SK-N-SH (cell line): Measurements from ENCODE around the gene ERC2.

Source experiments
- TF ChIP-seq, protein P1 (sequence below): fragments of 150-350 bp; IDR thresholded peaks from 2 replicates; pipeline ENCODE4 v1.6.1; 2016; ENCODE audit warnings: mild to moderate bottlenecking, low read depth, low read length
- TF ChIP-seq, protein P2 (sequence below): IDR thresholded peaks from 2 replicates; pipeline ENCODE4 v1.6.1; 2012; ENCODE audit warnings: mild to moderate bottlenecking, low read depth, low read length, moderate library complexity

DNA sequence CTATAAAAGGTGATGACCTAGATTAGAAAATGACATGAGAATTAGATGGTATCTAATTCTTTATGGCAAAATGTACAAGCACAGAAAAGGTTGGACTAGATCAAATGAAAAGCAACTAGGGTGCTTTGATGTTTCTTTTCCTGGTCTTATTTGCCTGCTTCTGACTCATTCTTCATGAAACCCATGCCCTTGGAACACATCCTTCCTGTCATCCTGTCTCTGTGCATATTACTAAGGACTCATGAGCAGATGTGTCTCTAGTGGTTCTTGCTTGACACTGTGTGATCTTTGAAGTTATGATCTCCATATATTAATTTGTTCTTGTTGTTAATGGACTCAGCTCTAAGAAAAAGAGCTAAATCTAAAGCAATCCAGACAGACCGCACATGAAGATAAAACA lies 314.0 kb downstream of the ERC2 start:
- TF ChIP-seq, protein P1, sequence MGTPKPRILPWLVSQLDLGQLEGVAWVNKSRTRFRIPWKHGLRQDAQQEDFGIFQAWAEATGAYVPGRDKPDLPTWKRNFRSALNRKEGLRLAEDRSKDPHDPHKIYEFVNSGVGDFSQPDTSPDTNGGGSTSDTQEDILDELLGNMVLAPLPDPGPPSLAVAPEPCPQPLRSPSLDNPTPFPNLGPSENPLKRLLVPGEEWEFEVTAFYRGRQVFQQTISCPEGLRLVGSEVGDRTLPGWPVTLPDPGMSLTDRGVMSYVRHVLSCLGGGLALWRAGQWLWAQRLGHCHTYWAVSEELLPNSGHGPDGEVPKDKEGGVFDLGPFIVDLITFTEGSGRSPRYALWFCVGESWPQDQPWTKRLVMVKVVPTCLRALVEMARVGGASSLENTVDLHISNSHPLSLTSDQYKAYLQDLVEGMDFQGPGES, result no peak
- TF ChIP-seq, protein P2, sequence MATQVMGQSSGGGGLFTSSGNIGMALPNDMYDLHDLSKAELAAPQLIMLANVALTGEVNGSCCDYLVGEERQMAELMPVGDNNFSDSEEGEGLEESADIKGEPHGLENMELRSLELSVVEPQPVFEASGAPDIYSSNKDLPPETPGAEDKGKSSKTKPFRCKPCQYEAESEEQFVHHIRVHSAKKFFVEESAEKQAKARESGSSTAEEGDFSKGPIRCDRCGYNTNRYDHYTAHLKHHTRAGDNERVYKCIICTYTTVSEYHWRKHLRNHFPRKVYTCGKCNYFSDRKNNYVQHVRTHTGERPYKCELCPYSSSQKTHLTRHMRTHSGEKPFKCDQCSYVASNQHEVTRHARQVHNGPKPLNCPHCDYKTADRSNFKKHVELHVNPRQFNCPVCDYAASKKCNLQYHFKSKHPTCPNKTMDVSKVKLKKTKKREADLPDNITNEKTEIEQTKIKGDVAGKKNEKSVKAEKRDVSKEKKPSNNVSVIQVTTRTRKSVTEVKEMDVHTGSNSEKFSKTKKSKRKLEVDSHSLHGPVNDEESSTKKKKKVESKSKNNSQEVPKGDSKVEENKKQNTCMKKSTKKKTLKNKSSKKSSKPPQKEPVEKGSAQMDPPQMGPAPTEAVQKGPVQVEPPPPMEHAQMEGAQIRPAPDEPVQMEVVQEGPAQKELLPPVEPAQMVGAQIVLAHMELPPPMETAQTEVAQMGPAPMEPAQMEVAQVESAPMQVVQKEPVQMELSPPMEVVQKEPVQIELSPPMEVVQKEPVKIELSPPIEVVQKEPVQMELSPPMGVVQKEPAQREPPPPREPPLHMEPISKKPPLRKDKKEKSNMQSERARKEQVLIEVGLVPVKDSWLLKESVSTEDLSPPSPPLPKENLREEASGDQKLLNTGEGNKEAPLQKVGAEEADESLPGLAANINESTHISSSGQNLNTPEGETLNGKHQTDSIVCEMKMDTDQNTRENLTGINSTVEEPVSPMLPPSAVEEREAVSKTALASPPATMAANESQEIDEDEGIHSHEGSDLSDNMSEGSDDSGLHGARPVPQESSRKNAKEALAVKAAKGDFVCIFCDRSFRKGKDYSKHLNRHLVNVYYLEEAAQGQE, result no peak
